PC-9 (cell line): ENCODE results near the gene GP2.

Source experiments
- CTCF ChIP-seq: fragments of 200-600 bp; sonication (generic); conservative IDR thresholded peaks from 2 replicates; pipeline ENCODE4 v1.6.1; 2017; ENCODE audit warnings: mixed run types, antibody characterized with exemption, mild to moderate bottlenecking, moderate library complexity
- EZH2 ChIP-seq: fragments of 200-600 bp; sonication (generic); IDR thresholded peaks from 2 replicates; pipeline ENCODE4 v1.8.0; 2017; ENCODE audit warnings: antibody characterized with exemption, low read depth

- TF ChIP-seq EZH2 (no peak), CTCF (no peak)
Measured at GRCh38 chr16:20325005-20325404, 2.3 kb downstream of the GP2 start.
